Trophoblast cell (in vitro differentiated cells and primary cell): ENCODE results near the gene NUB1.

Source experiments
- DNase-seq, 2 donors: peaks; one replicate each; pipeline ENCODE4 v3.0.0-alpha.2; 2016
- H2AFZ ChIP-seq: 2 replicates; pipeline ENCODE4 v1.6.1; 2013; ENCODE audit warnings: low read length, moderate library complexity, mild to moderate bottlenecking; ENCODE audit not compliant: insufficient read depth, poor library complexity
- H2AK5ac ChIP-seq: 2 replicates; pipeline ENCODE4 v1.6.1; 2013; ENCODE audit warnings: mild to moderate bottlenecking, low read length
- H2BK120ac ChIP-seq: 2 replicates; pipeline ENCODE4 v1.6.1; 2013; ENCODE audit warnings: low read length, mild to moderate bottlenecking, moderate library complexity; ENCODE audit not compliant: insufficient read depth, poor library complexity
- H2BK12ac ChIP-seq: 2 replicates; pipeline ENCODE4 v1.6.1; 2013; ENCODE audit warnings: mild to moderate bottlenecking, low read length, moderate library complexity
- H2BK5ac ChIP-seq: 2 replicates; pipeline ENCODE4 v1.6.1; 2013; ENCODE audit warnings: low read length, low read depth, moderate library complexity, mild to moderate bottlenecking; ENCODE audit not compliant: poor library complexity
- H3K14ac ChIP-seq: 2 replicates; pipeline ENCODE4 v1.6.1; 2013; ENCODE audit warnings: mild to moderate bottlenecking, low read length
- H3K18ac ChIP-seq: 2 replicates; pipeline ENCODE4 v1.6.1; 2013; ENCODE audit warnings: mild to moderate bottlenecking, low read length
- H3K23ac ChIP-seq: 2 replicates; pipeline ENCODE4 v1.6.1; 2013; ENCODE audit warnings: low read length
- H3K27ac ChIP-seq: 2 replicates; pipeline ENCODE4 v1.5.1; 2013; ENCODE audit warnings: low read depth, mild to moderate bottlenecking, inconsistent platforms, low read length, moderate library complexity
- H3K27me3 ChIP-seq: 2 replicates; pipeline ENCODE4 v1.6.1; 2013; ENCODE audit warnings: inconsistent platforms, mild to moderate bottlenecking, low read length, moderate library complexity; ENCODE audit not compliant: insufficient read depth
- H3K36me3 ChIP-seq, 2 experiments: 1 replicate in 1 of 2; 2 replicates in 1 of 2; pipeline ENCODE4 v1.6.1; 2013; ENCODE audit warnings: low read length in 2 of 2, mild to moderate bottlenecking in 2 of 2, moderate library complexity in 1 of 2; ENCODE audit not compliant: insufficient read depth in 2 of 2, control insufficient read depth in 1 of 2
- H3K4ac ChIP-seq: 2 replicates; pipeline ENCODE4 v1.6.1; 2013; ENCODE audit warnings: low read depth, mild to moderate bottlenecking, low read length, moderate library complexity
- H3K4me1 ChIP-seq, 2 experiments: 1 replicate in 1 of 2; 2 replicates in 1 of 2; pipeline ENCODE4 v1.6.1; 2013; ENCODE audit warnings: low read length in 2 of 2, mild to moderate bottlenecking in 2 of 2, moderate library complexity in 1 of 2; ENCODE audit not compliant: insufficient read depth in 2 of 2, control insufficient read depth in 1 of 2
- H3K4me2 ChIP-seq: 2 replicates; pipeline ENCODE4 v1.6.1; 2013; ENCODE audit warnings: inconsistent platforms, mild to moderate bottlenecking, low read length, moderate library complexity
- H3K4me3 ChIP-seq: 2 replicates; pipeline ENCODE4 v1.5.1; 2013; ENCODE audit warnings: mild to moderate bottlenecking, low read depth, low read length, inconsistent platforms
- H3K79me1 ChIP-seq: one replicate; pipeline ENCODE4 v1.6.1; 2013; ENCODE audit warnings: low read length
- H3K79me2 ChIP-seq: 2 replicates; pipeline ENCODE4 v1.6.1; 2013; ENCODE audit warnings: low read length, mild to moderate bottlenecking; ENCODE audit not compliant: control insufficient read depth, insufficient read depth, poor library complexity
- H3K9ac ChIP-seq: 2 replicates; pipeline ENCODE4 v1.6.1; 2013; ENCODE audit warnings: mild to moderate bottlenecking, low read length
- H3K9me3 ChIP-seq: 2 replicates; pipeline ENCODE4 v1.6.1; 2013; ENCODE audit warnings: low read depth, mild to moderate bottlenecking, control low read depth, inconsistent platforms, low read length; ENCODE audit not compliant: insufficient read depth
- H4K12ac ChIP-seq: 2 replicates; pipeline ENCODE4 v1.6.1; 2013; ENCODE audit warnings: low read depth, mild to moderate bottlenecking, low read length, moderate library complexity
- H4K8ac ChIP-seq: 2 replicates; pipeline ENCODE4 v1.6.1; 2013; ENCODE audit warnings: low read depth, mild to moderate bottlenecking, low read length, moderate library complexity
- H4K91ac ChIP-seq: one replicate; pipeline ENCODE4 v1.6.1; 2013; ENCODE audit warnings: low read depth, mild to moderate bottlenecking, low read length, moderate library complexity
- WGBS: extraction: QIAGEN DNeasy Blood & Tissue Kit; methylation state at CpG from one replicate; pipeline ENCODE4 v1.1.7; 2013; ENCODE audit warnings: missing lambda C conversion rate; ENCODE audit not compliant: insufficient read length, insufficient coverage; ENCODE audit errors: extremely low coverage; 5-methylcytosine and 5-hydroxymethylcytosine counted together

NUB1 gene

GRCh38 chr7:151415375-151416105 is 73.9 kb downstream of the NUB1 start:
- Histone ChIP-seq H3K9me3 (peaks cover 5% of the 10 kb centered on the region), H2AK5ac (no peak overlapping the region), H3K9ac (no peak overlapping the region), H2BK120ac (no peak overlapping the region), H3K79me1 (no peaks in the 10 kb centered on the region), H3K27ac (no peak overlapping the region), H2BK5ac (no peak overlapping the region), H3K14ac (no peak overlapping the region), H2AFZ (no peak overlapping the region), H3K4me2 (no peak overlapping the region), H3K27me3 (no peaks in the 10 kb centered on the region), H3K4me3 (no peak overlapping the region), H3K4ac (no peak overlapping the region), H3K18ac (no peak overlapping the region), H2BK12ac (no peak overlapping the region), H3K23ac (no peak overlapping the region), H4K12ac (no peak overlapping the region), H4K91ac (no peak overlapping the region), H3K36me3 (peaks cover 0 to 2% of the 10 kb centered on the region in 2 experiments), H3K79me2 (no peaks in the 10 kb centered on the region), H3K4me1 (peaks cover 4 to 6% of the 10 kb centered on the region in 2 experiments), H4K8ac (no peak overlapping the region)
- WGBS = no CpG with 5 or more reads among the region's 3 CpGs
- DNase-seq = peak; percentile 46 to 60

- Histone ChIP-seq H3K4me1 (peaks cover 3 to 4% of the 10 kb centered on the region in 2 experiments), H3K4me3 (no peak overlapping the region), H3K23ac (no peak overlapping the region), H3K36me3 (peaks cover 0 to 2% of the 10 kb centered on the region in 2 experiments), H3K9me3 (peaks cover 5% of the 10 kb centered on the region), H4K12ac (no peak overlapping the region), H2BK12ac (no peak overlapping the region), H2BK5ac (no peak overlapping the region), H3K79me1 (no peaks in the 10 kb centered on the region), H3K27ac (no peak overlapping the region), H2BK120ac (no peak overlapping the region), H2AFZ (no peak overlapping the region), H3K4me2 (no peak overlapping the region), H3K4ac (no peak overlapping the region), H4K91ac (no peak overlapping the region), H3K9ac (no peak overlapping the region), H3K14ac (no peak overlapping the region), H3K79me2 (no peaks in the 10 kb centered on the region), H3K27me3 (no peaks in the 10 kb centered on the region), H4K8ac (no peak overlapping the region), H3K18ac (no peak overlapping the region), H2AK5ac (no peak overlapping the region)
- no peak for DNase-seq
- WGBS = no CpG with 5 or more reads among the region's 10 CpGs
These were observed 74.7 kb downstream of the NUB1 start for GRCh38 chr7:151416112-151416940.

- H4K8ac ChIP-seq = no peak overlapping the region
- H3K4me3 ChIP-seq = no peak overlapping the region
- peaks cover 0 to 2% of the 10 kb centered on the region in 2 experiments for H3K36me3 ChIP-seq
- no peak overlapping the region for H3K18ac ChIP-seq
- DNase-seq = peak in 1 of 2 donors; percentile 24
- H3K79me2 ChIP-seq = no peaks in the 10 kb centered on the region
- H3K4me1 ChIP-seq = peaks cover 3 to 4% of the 10 kb centered on the region in 2 experiments
- no peak overlapping the region for H3K4ac ChIP-seq
- no peak overlapping the region for H3K9ac ChIP-seq
- no peaks in the 10 kb centered on the region for H3K27me3 ChIP-seq
- no peak overlapping the region for H2BK12ac ChIP-seq
- H3K9me3 ChIP-seq = peaks cover 8% of the 10 kb centered on the region
- no peak overlapping the region for H2AFZ ChIP-seq
- H2BK120ac ChIP-seq = no peak overlapping the region
- H2BK5ac ChIP-seq = no peak overlapping the region
- no peak overlapping the region for H3K14ac ChIP-seq
- no CpG with 5 or more reads among the region's 11 CpGs for WGBS
- no peak overlapping the region for H3K4me2 ChIP-seq
- no peak overlapping the region for H4K12ac ChIP-seq
- no peak overlapping the region for H4K91ac ChIP-seq
- no peak overlapping the region for H3K27ac ChIP-seq
- no peaks in the 10 kb centered on the region for H3K79me1 ChIP-seq
- no peak overlapping the region for H2AK5ac ChIP-seq
- H3K23ac ChIP-seq = no peak overlapping the region
These were observed 75.3 kb downstream of the NUB1 start for GRCh38 chr7:151416941-151417315.

- Histone ChIP-seq H2AFZ (no peak overlapping the region), H3K4me2 (no peak overlapping the region), H3K79me1 (no peaks in the 10 kb centered on the region), H4K12ac (no peak overlapping the region), H3K79me2 (no peaks in the 10 kb centered on the region), H3K27me3 (no peaks in the 10 kb centered on the region), H2BK120ac (no peak overlapping the region), H2BK12ac (no peak overlapping the region), H4K91ac (no peak overlapping the region), H3K4me3 (no peak overlapping the region), H3K9ac (no peak overlapping the region), H3K9me3 (peaks cover 8% of the 10 kb centered on the region), H3K18ac (no peak overlapping the region), H3K36me3 (peaks cover 0 to 2% of the 10 kb centered on the region in 2 experiments), H3K4ac (no peak overlapping the region), H3K27ac (no peak overlapping the region), H3K14ac (no peak overlapping the region), H2BK5ac (no peak overlapping the region), H3K23ac (no peak overlapping the region), H4K8ac (no peak overlapping the region), H2AK5ac (no peak overlapping the region), H3K4me1 (peaks cover 4 to 5% of the 10 kb centered on the region in 2 experiments)
- WGBS = no CpG with 5 or more reads among the region's 5 CpGs
- no peak for DNase-seq
These were observed 78.5 kb downstream of the NUB1 start for GRCh38 chr7:151420144-151420543.
